Measurements from ENCODE around the gene KLHL15. TPM values are rescaled to one million over a fixed set of nuclear protein-coding genes. Genes with fewer than 3 reads are reported as not detected.

The KLHL15 gene
- total and polyA plus RNA-seq, 2 experiments from 2014 or later, result 13.2 to 52.6 TPM

- H2AFZ ChIP-seq, result peak overlapping the region; percentile 55
- peak; percentile 41 for DNase-seq (ENCODE audit: low spot score)
Observed at GRCh38 chrX:24026432-24026831, 554 bp downstream of the KLHL15 start.

GRCh38 chrX:24025741-24026403 is 1.1 kb downstream of the KLHL15 start:
- Histone ChIP-seq H3K79me2 (peaks cover 41% of the 10 kb centered on the region), H3K27me3 (no peaks in the 10 kb centered on the region), H3K4me1 (ENCODE audit: insufficient read depth) (peaks cover 8% of the 10 kb centered on the region), H3K9me3 (ENCODE audit: low read depth) (no peaks in the 10 kb centered on the region), H3K4me2 (peak overlapping the region; percentile 72), H3K9me2 (replicated peaks; ENCODE audit: insufficient read depth) (no peaks in the 10 kb centered on the region), H4K20me1 (ENCODE audit: insufficient read depth, poor library complexity, severe bottlenecking) (peaks cover 22% of the 10 kb centered on the region), H3K36me3 (replicated peaks; ENCODE audit: insufficient read depth, low read depth) (no peaks in the 10 kb centered on the region), H2AFZ (peak overlapping the region; percentile 55), H3K27ac (peak overlapping the region; percentile 99), H3K4me3 (peak overlapping the region; percentile 35)
- WGBS (ENCODE audit: low lambda C conversion rate, missing lambda C conversion rate), result 2% methylated on average over 27 of the region's 46 CpGs
- TF ChIP-seq EZH2 (IDR thresholded peaks at IDR 0.05; ENCODE audit: borderline replicate concordance) (no peak), CTCF (IDR thresholded peaks at IDR 0.05; ENCODE audit: poor library complexity) (no peak), EZH2phosphoT487 (IDR thresholded peaks at IDR 0.05; ENCODE audit: low read depth, severe bottlenecking, unreplicated experiment) (no peak)
- DNase-seq (ENCODE audit: low spot score), result peak; percentile 71

More at GRCh38 chrX:24026432-24026831, 554 bp downstream of the KLHL15 start:
- Histone ChIP-seq H3K27ac (peak overlapping the region; percentile 99), H3K9me3 (ENCODE audit: low read depth) (no peaks in the 10 kb centered on the region), H3K4me3 (peak overlapping the region; percentile 35), H3K79me2 (peaks cover 35% of the 10 kb centered on the region), H3K36me3 (replicated peaks; ENCODE audit: insufficient read depth, low read depth) (no peaks in the 10 kb centered on the region), H3K4me2 (peak overlapping the region; percentile 72), H3K27me3 (no peaks in the 10 kb centered on the region), H4K20me1 (ENCODE audit: insufficient read depth, poor library complexity, severe bottlenecking) (peaks cover 16% of the 10 kb centered on the region), H3K9me2 (replicated peaks; ENCODE audit: insufficient read depth) (no peaks in the 10 kb centered on the region), H3K4me1 (ENCODE audit: insufficient read depth) (peaks cover 5% of the 10 kb centered on the region)
- no peak for TF ChIP-seq EZH2 (IDR thresholded peaks at IDR 0.05; ENCODE audit: borderline replicate concordance)
- no peak for TF ChIP-seq CTCF (IDR thresholded peaks at IDR 0.05; ENCODE audit: poor library complexity)
- TF ChIP-seq EZH2phosphoT487 (IDR thresholded peaks at IDR 0.05; ENCODE audit: low read depth, severe bottlenecking, unreplicated experiment), result no peak
- 11% methylated on average over 13 of the region's 13 CpGs for WGBS (ENCODE audit: low lambda C conversion rate, missing lambda C conversion rate)

- peak; percentile 21 for TF ChIP-seq CTCF (IDR thresholded peaks at IDR 0.05; ENCODE audit: poor library complexity)
- TF ChIP-seq EZH2 (IDR thresholded peaks at IDR 0.05; ENCODE audit: borderline replicate concordance), result no peak
- TF ChIP-seq EZH2phosphoT487 (IDR thresholded peaks at IDR 0.05; ENCODE audit: low read depth, severe bottlenecking, unreplicated experiment), result no peak
- Histone ChIP-seq H3K9me2 (replicated peaks; ENCODE audit: insufficient read depth) (no peaks in the 10 kb centered on the region), H3K4me1 (ENCODE audit: insufficient read depth) (peaks cover 10% of the 10 kb centered on the region), H3K27me3 (no peaks in the 10 kb centered on the region), H3K9me3 (ENCODE audit: low read depth) (no peaks in the 10 kb centered on the region), H3K27ac (peak overlapping the region; percentile 99), H3K36me3 (replicated peaks; ENCODE audit: insufficient read depth, low read depth) (no peaks in the 10 kb centered on the region), H2AFZ (peak overlapping the region; percentile 68), H3K4me3 (peak overlapping the region; percentile 93), H3K79me2 (peaks cover 49% of the 10 kb centered on the region), H3K4me2 (peak overlapping the region; percentile 75), H4K20me1 (ENCODE audit: insufficient read depth, poor library complexity, severe bottlenecking) (peaks cover 28% of the 10 kb centered on the region)
- WGBS (ENCODE audit: low lambda C conversion rate, missing lambda C conversion rate), result 1% methylated on average over 37 of the region's 111 CpGs
- peak; percentile 98 for DNase-seq (ENCODE audit: low spot score)
Observed at GRCh38 chrX:24024819-24025740, 1.9 kb downstream of the KLHL15 start.

Data from hepatocyte (in vitro differentiated cells).